ENCODE data around the gene RGS7. TPM values are rescaled to one million over a fixed set of nuclear protein-coding genes. Genes with fewer than 3 reads are reported as not detected.

RGS7 gene
- total RNA-seq, 1 experiment from 2014 or later: 1.0 TPM

DNA sequence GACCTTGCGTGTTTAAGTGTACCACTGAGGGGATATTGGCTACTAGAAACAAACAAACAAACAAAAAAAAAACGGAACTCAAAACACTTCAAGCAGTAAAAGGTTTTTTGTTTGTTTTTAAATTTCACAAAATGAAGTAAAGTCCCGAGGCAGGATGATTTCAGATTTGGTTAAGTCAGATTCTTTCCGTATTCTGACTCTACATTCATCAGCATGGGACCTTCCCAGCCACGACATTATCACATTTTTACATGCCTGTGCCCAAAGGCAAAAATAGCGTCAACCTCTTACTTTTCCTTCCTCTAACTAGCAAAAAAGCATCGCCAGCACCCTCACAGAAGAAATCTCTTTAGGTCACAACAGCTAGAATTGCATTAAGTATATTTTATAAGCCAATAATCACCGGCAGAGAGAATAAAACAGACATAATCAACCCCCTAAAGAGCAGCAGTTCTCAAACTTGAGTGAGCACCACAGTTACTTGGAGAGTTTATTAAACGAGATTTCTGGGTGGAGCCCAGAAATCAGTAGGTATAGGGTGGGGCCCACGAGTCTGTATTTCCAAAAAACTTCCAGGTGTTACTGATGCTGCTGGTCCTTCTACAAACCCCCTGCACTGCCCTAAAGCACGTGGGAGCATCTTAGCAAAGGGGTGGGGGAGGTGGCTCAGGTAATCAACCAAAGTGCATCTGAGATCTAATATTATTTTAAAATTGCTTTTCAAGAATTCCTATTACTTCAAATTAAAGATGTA, 227.6 kb downstream of the RGS7 start:
- no peak overlapping the region for H3K27ac Mint-ChIP-seq (ENCODE audit: unreplicated experiment)
- H3K36me3 Mint-ChIP-seq (ENCODE audit: insufficient read depth, unreplicated experiment): no peaks in the 10 kb centered on the region

DNA sequence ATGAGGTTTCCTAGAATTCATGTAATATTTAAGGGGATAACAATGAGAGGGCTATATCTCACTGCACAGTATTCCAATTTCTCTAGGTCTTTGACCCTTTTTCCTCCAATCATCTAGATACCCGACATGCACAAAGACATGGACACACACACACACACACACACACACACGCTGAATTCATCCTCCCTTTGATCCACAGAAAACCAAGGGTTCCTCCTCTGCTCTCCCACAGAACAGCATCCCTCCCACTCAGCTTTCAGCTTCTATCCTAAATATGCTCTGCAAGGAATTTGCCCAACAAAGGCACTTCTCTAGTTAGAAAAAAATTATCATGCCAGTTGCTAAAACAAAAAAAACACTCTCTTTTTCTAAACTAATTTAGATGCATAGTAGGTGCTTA, 231.7 kb downstream of the RGS7 start:
- TF ChIP-seq, protein P1, sequence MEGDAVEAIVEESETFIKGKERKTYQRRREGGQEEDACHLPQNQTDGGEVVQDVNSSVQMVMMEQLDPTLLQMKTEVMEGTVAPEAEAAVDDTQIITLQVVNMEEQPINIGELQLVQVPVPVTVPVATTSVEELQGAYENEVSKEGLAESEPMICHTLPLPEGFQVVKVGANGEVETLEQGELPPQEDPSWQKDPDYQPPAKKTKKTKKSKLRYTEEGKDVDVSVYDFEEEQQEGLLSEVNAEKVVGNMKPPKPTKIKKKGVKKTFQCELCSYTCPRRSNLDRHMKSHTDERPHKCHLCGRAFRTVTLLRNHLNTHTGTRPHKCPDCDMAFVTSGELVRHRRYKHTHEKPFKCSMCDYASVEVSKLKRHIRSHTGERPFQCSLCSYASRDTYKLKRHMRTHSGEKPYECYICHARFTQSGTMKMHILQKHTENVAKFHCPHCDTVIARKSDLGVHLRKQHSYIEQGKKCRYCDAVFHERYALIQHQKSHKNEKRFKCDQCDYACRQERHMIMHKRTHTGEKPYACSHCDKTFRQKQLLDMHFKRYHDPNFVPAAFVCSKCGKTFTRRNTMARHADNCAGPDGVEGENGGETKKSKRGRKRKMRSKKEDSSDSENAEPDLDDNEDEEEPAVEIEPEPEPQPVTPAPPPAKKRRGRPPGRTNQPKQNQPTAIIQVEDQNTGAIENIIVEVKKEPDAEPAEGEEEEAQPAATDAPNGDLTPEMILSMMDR (IDR thresholded peaks at IDR 0.05; ENCODE audit: unreplicated experiment): no peak
- Mint-ChIP-seq H3K4me1 (ENCODE audit: low read depth, unreplicated experiment) (no peaks in the 10 kb centered on the region), H3K27me3 (ENCODE audit: unreplicated experiment) (no peaks in the 10 kb centered on the region), H3K9me3 (ENCODE audit: low read depth, unreplicated experiment) (no peaks in the 10 kb centered on the region), H3K27ac (ENCODE audit: unreplicated experiment) (no peak overlapping the region), H3K4me3 (ENCODE audit: low read depth, unreplicated experiment) (no peak overlapping the region), H3K36me3 (ENCODE audit: insufficient read depth, unreplicated experiment) (no peaks in the 10 kb centered on the region)
- no TSS peak for BruUV-seq (replicated peaks)
- intact Hi-C loops (cut with micrococcal nuclease; ENCODE audit: unreplicated experiment): no loop called here
- DNase-seq: no peak
- CTCF ChIA-PET: no interaction called here

More for the DNA sequence above, 227.6 kb downstream of the RGS7 start:
- CTCF ChIA-PET: interaction anchor here (0.6 kb wide), 1 partner anchor 9 kb away, joined by 3 read pairs; no protein-coding TSS in a partner anchor
- intact Hi-C loops (cut with micrococcal nuclease; ENCODE audit: unreplicated experiment): no loop called here
- Mint-ChIP-seq H3K27me3 (ENCODE audit: unreplicated experiment) (no peaks in the 10 kb centered on the region), H3K9me3 (ENCODE audit: low read depth, unreplicated experiment) (no peaks in the 10 kb centered on the region), H3K4me1 (ENCODE audit: low read depth, unreplicated experiment) (no peaks in the 10 kb centered on the region), H3K4me3 (ENCODE audit: low read depth, unreplicated experiment) (no peak overlapping the region)
- no TSS peak for BruUV-seq (replicated peaks)
- DNase-seq: no peak
- TF ChIP-seq, protein P1 (IDR thresholded peaks at IDR 0.05; ENCODE audit: unreplicated experiment): no peak

DNA sequence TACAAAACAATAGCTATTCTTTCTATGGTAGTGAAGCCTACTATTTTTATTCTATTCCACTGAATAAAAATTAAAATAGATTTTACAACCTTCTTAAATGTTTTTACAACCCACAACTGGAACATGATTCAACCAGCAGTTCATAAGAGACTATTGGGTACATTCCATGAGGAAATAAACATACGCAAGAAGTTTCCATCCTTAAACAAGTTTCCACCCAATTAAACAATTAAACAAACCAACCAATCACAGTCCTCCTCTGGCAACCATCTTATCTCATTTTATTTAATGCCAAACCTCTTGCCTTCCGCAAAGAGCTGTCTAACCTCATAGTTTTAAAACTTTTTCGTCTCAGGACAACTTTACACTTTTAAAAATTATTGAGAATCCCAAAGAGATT, 239.0 kb downstream of the RGS7 start:
- Mint-ChIP-seq H3K27me3 (ENCODE audit: unreplicated experiment) (no peaks in the 10 kb centered on the region), H3K9me3 (ENCODE audit: low read depth, unreplicated experiment) (peaks cover 2% of the 10 kb centered on the region), H3K4me1 (ENCODE audit: low read depth, unreplicated experiment) (peaks cover 15% of the 10 kb centered on the region), H3K4me3 (ENCODE audit: low read depth, unreplicated experiment) (no peak overlapping the region), H3K36me3 (ENCODE audit: insufficient read depth, unreplicated experiment) (no peaks in the 10 kb centered on the region), H3K27ac (ENCODE audit: unreplicated experiment) (no peak overlapping the region)
- TF ChIP-seq, protein P1 (IDR thresholded peaks at IDR 0.05; ENCODE audit: unreplicated experiment): no peak
- intact Hi-C loops (cut with micrococcal nuclease; ENCODE audit: unreplicated experiment): no loop called here
- CTCF ChIA-PET: no interaction called here
- BruUV-seq (replicated peaks): no TSS peak
- DNase-seq: no peak

DNA sequence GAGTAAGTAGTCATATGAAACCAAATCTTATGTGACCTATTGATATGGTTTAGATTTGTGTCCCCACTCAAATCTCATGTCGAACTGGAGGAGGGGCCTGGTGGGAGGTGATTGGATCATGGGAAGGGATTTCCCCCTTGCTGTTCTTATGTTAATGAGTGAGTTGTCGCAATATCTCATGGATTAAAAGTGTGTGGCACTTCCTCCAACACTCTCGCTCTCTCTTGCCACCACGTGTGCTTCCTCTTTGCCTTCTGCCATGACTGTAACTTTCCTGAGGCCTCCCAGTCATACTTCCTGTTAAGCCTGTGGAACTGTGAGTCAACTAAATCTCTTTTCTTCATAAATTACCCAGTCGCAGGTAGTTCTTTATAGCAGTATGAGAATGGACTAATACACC, 241.2 kb downstream of the RGS7 start:
- peaks cover 2% of the 10 kb centered on the region for H3K9me3 Mint-ChIP-seq (ENCODE audit: low read depth, unreplicated experiment)
- H3K27ac Mint-ChIP-seq (ENCODE audit: unreplicated experiment): no peak overlapping the region
- TF ChIP-seq, protein P1 (IDR thresholded peaks at IDR 0.05; ENCODE audit: unreplicated experiment): no peak
- intact Hi-C loops (cut with micrococcal nuclease; ENCODE audit: unreplicated experiment): no loop called here
- no TSS peak for BruUV-seq (replicated peaks)
- no peaks in the 10 kb centered on the region for H3K27me3 Mint-ChIP-seq (ENCODE audit: unreplicated experiment)
- H3K36me3 Mint-ChIP-seq (ENCODE audit: insufficient read depth, unreplicated experiment): peaks cover 5% of the 10 kb centered on the region
- H3K4me1 Mint-ChIP-seq (ENCODE audit: low read depth, unreplicated experiment): peaks cover 15% of the 10 kb centered on the region
- DNase-seq: no peak
- H3K4me3 Mint-ChIP-seq (ENCODE audit: low read depth, unreplicated experiment): no peak overlapping the region
- CTCF ChIA-PET: no interaction called here

Data from Calu3 (cell line).